ENCODE results near the gene LSAMP.

- TF ChIP-seq, protein P1, sequence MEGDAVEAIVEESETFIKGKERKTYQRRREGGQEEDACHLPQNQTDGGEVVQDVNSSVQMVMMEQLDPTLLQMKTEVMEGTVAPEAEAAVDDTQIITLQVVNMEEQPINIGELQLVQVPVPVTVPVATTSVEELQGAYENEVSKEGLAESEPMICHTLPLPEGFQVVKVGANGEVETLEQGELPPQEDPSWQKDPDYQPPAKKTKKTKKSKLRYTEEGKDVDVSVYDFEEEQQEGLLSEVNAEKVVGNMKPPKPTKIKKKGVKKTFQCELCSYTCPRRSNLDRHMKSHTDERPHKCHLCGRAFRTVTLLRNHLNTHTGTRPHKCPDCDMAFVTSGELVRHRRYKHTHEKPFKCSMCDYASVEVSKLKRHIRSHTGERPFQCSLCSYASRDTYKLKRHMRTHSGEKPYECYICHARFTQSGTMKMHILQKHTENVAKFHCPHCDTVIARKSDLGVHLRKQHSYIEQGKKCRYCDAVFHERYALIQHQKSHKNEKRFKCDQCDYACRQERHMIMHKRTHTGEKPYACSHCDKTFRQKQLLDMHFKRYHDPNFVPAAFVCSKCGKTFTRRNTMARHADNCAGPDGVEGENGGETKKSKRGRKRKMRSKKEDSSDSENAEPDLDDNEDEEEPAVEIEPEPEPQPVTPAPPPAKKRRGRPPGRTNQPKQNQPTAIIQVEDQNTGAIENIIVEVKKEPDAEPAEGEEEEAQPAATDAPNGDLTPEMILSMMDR (IDR thresholded peaks at IDR 0.05), result no peak
- TF ChIP-seq POLR2AphosphoS5 (IDR thresholded peaks at IDR 0.05; ENCODE audit: low read depth, low read length) (no peak), TCF7L2 (IDR thresholded peaks at IDR 0.05; ENCODE audit: low read depth, low read length) (no peak)
- TF ChIP-seq, protein P2, sequence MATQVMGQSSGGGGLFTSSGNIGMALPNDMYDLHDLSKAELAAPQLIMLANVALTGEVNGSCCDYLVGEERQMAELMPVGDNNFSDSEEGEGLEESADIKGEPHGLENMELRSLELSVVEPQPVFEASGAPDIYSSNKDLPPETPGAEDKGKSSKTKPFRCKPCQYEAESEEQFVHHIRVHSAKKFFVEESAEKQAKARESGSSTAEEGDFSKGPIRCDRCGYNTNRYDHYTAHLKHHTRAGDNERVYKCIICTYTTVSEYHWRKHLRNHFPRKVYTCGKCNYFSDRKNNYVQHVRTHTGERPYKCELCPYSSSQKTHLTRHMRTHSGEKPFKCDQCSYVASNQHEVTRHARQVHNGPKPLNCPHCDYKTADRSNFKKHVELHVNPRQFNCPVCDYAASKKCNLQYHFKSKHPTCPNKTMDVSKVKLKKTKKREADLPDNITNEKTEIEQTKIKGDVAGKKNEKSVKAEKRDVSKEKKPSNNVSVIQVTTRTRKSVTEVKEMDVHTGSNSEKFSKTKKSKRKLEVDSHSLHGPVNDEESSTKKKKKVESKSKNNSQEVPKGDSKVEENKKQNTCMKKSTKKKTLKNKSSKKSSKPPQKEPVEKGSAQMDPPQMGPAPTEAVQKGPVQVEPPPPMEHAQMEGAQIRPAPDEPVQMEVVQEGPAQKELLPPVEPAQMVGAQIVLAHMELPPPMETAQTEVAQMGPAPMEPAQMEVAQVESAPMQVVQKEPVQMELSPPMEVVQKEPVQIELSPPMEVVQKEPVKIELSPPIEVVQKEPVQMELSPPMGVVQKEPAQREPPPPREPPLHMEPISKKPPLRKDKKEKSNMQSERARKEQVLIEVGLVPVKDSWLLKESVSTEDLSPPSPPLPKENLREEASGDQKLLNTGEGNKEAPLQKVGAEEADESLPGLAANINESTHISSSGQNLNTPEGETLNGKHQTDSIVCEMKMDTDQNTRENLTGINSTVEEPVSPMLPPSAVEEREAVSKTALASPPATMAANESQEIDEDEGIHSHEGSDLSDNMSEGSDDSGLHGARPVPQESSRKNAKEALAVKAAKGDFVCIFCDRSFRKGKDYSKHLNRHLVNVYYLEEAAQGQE (IDR thresholded peaks at IDR 0.05; ENCODE audit: insufficient read depth in 1 of 2, low read depth in 2 of 2, low read length in 1 of 2), result no peak
Observed at GRCh38 chr3:116053017-116053416, 392.3 kb downstream of the LSAMP start.
